Activated CD4-positive, CD25-positive, alpha-beta regulatory T cell treated with anti-CD3 and anti-CD28 coated beads, Interleukin-2, amount 50 U/mL, for 72 hours (primary cell): Measurements from ENCODE around the gene NAGS.
"Not testable (repeated sequence)": the region's sequence is repeated elsewhere in the genome, so short reads cannot be mapped to it uniquely, and the experiment has no call there.

Experiments
- DNase-seq: peaks from one replicate; pipeline ENCODE4 v3.0.0; 2021

Gene NAGS

GRCh38 chr17:44046893-44047292, 42.5 kb downstream of the NAGS start:
- DNase-seq: not testable (repeated sequence)

- DNase-seq: no peak
Measured at GRCh38 chr17:44049294-44050060, 45.1 kb downstream of the NAGS start.

GRCh38 chr17:44053125-44053872, 48.9 kb downstream of the NAGS start:
- no peak for DNase-seq
